ENCODE measurements around the gene HOXC6.

HOXC6 gene

GRCh38 chr12:54044425-54045103, 16.3 kb downstream of the HOXC6 start:
- no peak for DNase-seq

GRCh38 chr12:54045401-54045800, 17.2 kb downstream of the HOXC6 start:
- no peak for DNase-seq

GRCh38 chr12:54045868-54046521, 17.8 kb downstream of the HOXC6 start:
- no peak for DNase-seq

- no peak for DNase-seq
Measured at GRCh38 chr12:54046809-54047159, 18.5 kb downstream of the HOXC6 start.

- DNase-seq, result no peak
Measured at GRCh38 chr12:54047160-54047963, 19.1 kb downstream of the HOXC6 start.

GRCh38 chr12:54047964-54048303, 19.7 kb downstream of the HOXC6 start:
- no peak for DNase-seq

GRCh38 chr12:54048406-54049093, 20.3 kb downstream of the HOXC6 start:
- no peak for DNase-seq

GRCh38 chr12:54049108-54049507, 20.9 kb downstream of the HOXC6 start:
- no peak for DNase-seq

GRCh38 chr12:54050482-54050810, 22.2 kb downstream of the HOXC6 start:
- no peak for DNase-seq

- DNase-seq, result no peak
Measured at GRCh38 chr12:54051026-54051842, 23.0 kb downstream of the HOXC6 start.

- no peak for DNase-seq
Measured at GRCh38 chr12:54051874-54052437, 23.7 kb downstream of the HOXC6 start.

GRCh38 chr12:54052438-54053002, 24.3 kb downstream of the HOXC6 start:
- DNase-seq, result peak; percentile 13

GRCh38 chr12:54053003-54053750, 24.9 kb downstream of the HOXC6 start:
- peak; percentile 27 for DNase-seq

- peak; percentile 19 for DNase-seq
Measured at GRCh38 chr12:54053751-54054741, 25.8 kb downstream of the HOXC6 start, which contains the start of gene HOXC4. TSS of gene HOXC4 (plus strand) at chr12:54053835. CDS start at chr12:54053923, 88 bp downstream.

- no peak for DNase-seq
Measured at GRCh38 chr12:54054742-54055194, 26.5 kb downstream of the HOXC6 start.

GRCh38 chr12:54055552-54055951, 27.3 kb downstream of the HOXC6 start:
- no peak for DNase-seq

GRCh38 chr12:54056110-54056509, 27.9 kb downstream of the HOXC6 start:
- no peak for DNase-seq

GRCh38 chr12:54058128-54058768, 30.0 kb downstream of the HOXC6 start:
- no peak for DNase-seq

GRCh38 chr12:54059668-54060067, 31.4 kb downstream of the HOXC6 start:
- DNase-seq, result no peak

Data from DMS79 treated with DMSO at 0.1 percent for 48 hours (cell line).